Neural progenitor cell (in vitro differentiated cells): Measurements from ENCODE around the gene ANKRD31. TPM values are rescaled to one million over a fixed set of nuclear protein-coding genes. Genes with fewer than 3 reads are reported as not detected.

Experiments
- DNase-seq: peaks from one replicate; pipeline ENCODE4 v3.0.0-alpha.2; 2016; ENCODE audit warnings: low spot score
- H2AFZ ChIP-seq: fragments of 200-600 bp; sonication (generic); replicated peaks from 2 replicates; pipeline ENCODE4 v1.6.1; 2016; ENCODE audit warnings: antibody characterized with exemption
- H3F3A ChIP-seq: fragments of 200-600 bp; sonication (generic); 2 replicates; pipeline ENCODE4 v1.6.1; 2016; ENCODE audit warnings: antibody characterized with exemption, low read depth
- H3K27ac ChIP-seq: fragments of 200-600 bp; sonication (generic); 2 replicates; pipeline ENCODE4 v1.5.1; 2016; ENCODE audit warnings: mild to moderate bottlenecking
- H3K27me3 ChIP-seq: fragments of 200-600 bp; sonication (generic); 2 replicates; pipeline ENCODE4 v1.6.1; 2016; ENCODE audit warnings: mild to moderate bottlenecking, moderate library complexity
- H3K36me3 ChIP-seq: fragments of 200-600 bp; sonication (generic); 2 replicates; pipeline ENCODE4 v1.5.1; 2016
- H3K4me1 ChIP-seq: fragments of 200-600 bp; sonication (generic); 2 replicates; pipeline ENCODE4 v1.6.1; 2016; ENCODE audit warnings: mixed run types
- H3K4me2 ChIP-seq: fragments of 200-600 bp; sonication (generic); 2 replicates; pipeline ENCODE4 v1.6.1; 2016
- H3K4me3 ChIP-seq: fragments of 200-600 bp; sonication (generic); 2 replicates; pipeline ENCODE4 v1.5.1; 2016
- H3K79me2 ChIP-seq: fragments of 200-600 bp; sonication (generic); 2 replicates; pipeline ENCODE4 v1.6.1; 2016; ENCODE audit warnings: low read depth
- H3K9ac ChIP-seq: fragments of 200-600 bp; sonication (generic); 2 replicates; pipeline ENCODE4 v1.6.1; 2016
- H3K9me3 ChIP-seq: fragments of 200-600 bp; sonication (generic); 2 replicates; pipeline ENCODE4 v1.5.1; 2016; ENCODE audit warnings: low read depth
- H4K20me1 ChIP-seq: fragments of 200-600 bp; sonication (generic); 2 replicates; pipeline ENCODE4 v1.6.1; 2016; ENCODE audit warnings: low read depth
- H3K27ac Mint-ChIP-seq: 3 replicates; pipeline ENCODE4 v1.8.0; 2021; ENCODE audit warnings: mixed read lengths
- H3K27me3 Mint-ChIP-seq: 2 replicates; pipeline ENCODE4 v1.8.0; 2022; ENCODE audit warnings: low read depth, mild to moderate bottlenecking, inconsistent platforms, moderate library complexity, mixed read lengths; ENCODE audit not compliant: insufficient read depth
- H3K36me3 Mint-ChIP-seq: 3 replicates; pipeline ENCODE4 v1.8.0; 2021; ENCODE audit warnings: mixed read lengths
- H3K4me1 Mint-ChIP-seq: 3 replicates; pipeline ENCODE4 v1.8.0; 2021; ENCODE audit warnings: mixed read lengths
- H3K4me3 Mint-ChIP-seq: 3 replicates; pipeline ENCODE4 v1.8.0; 2021; ENCODE audit warnings: mild to moderate bottlenecking, moderate library complexity, mixed read lengths
- H3K9me3 Mint-ChIP-seq: 3 replicates; pipeline ENCODE4 v1.8.0; 2020; ENCODE audit warnings: mixed read lengths
- EZH2 ChIP-seq: fragments of 200-600 bp; sonication (generic); IDR thresholded peaks from 2 replicates; pipeline ENCODE4 v1.6.1; 2017; ENCODE audit warnings: antibody characterized with exemption, mild to moderate bottlenecking, moderate library complexity
- EZH2phosphoT487 ChIP-seq: fragments of 200-600 bp; sonication (generic); IDR thresholded peaks from 2 replicates; pipeline ENCODE4 v1.6.1; 2017; ENCODE audit warnings: antibody characterized with exemption
- total RNA-seq: library from RNA; depleted of rRNA; stranded (reverse); fragments of >200 nt; gene quantifications from 2 replicates; pipeline ENCODE4 v1.2.3, GENCODE V29; 2015; ENCODE audit warnings: low replicate concordance
- TF ChIP-seq, protein P1 (sequence below): fragments of 200-600 bp; sonication (generic); IDR thresholded peaks from 2 replicates; pipeline ENCODE4 v1.5.1; 2017; ENCODE audit warnings: antibody characterized with exemption, mild to moderate bottlenecking

The ANKRD31 gene
- total RNA-seq, 1 donor from 2014 or later, result 0.75 TPM

DNA sequence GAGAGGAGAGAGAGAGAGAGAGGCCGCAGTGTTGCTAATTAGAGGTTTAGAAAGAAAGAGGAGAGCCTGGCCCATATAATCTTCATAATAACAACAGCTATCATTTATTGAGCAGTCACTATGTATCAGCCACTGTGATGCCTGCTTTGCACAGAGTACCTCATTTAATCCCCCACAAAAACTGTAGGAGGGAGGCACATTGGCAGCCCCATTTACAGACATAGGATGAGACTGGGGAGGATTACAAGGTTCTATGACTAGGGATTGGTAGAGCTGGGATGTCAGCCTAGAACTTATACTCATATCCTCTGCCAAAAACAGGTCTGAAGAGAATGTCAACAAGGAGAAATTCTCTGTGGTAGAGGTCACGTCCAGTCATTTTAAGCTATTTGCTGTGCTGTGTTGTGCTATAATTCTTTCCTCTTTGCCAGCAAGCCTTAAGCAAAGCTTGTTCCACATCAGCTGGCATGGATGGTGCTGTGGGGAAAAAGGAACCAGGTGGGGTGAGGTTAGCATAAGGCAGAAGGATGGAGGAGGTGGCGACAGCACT, 177.6 kb downstream of the ANKRD31 start:
- H3K9me3 ChIP-seq, result no peaks in the 10 kb centered on the region
- H3F3A ChIP-seq, result peaks cover 19% of the 10 kb centered on the region
- H3K9ac ChIP-seq, result no peak overlapping the region
- TF ChIP-seq EZH2phosphoT487, result no peak
- H3K4me1 Mint-ChIP-seq, result peaks cover 28% of the 10 kb centered on the region
- H3K27ac ChIP-seq, result no peak overlapping the region
- H3K9me3 Mint-ChIP-seq, result no peaks in the 10 kb centered on the region
- peaks cover 10% of the 10 kb centered on the region for H3K4me1 ChIP-seq
- DNase-seq, result no peak
- no peak overlapping the region for H3K27ac Mint-ChIP-seq
- H3K79me2 ChIP-seq, result no peaks in the 10 kb centered on the region
- peaks cover 12% of the 10 kb centered on the region for H3K27me3 ChIP-seq
- H3K36me3 ChIP-seq, result no peaks in the 10 kb centered on the region
- H3K36me3 Mint-ChIP-seq, result no peaks in the 10 kb centered on the region
- no peaks in the 10 kb centered on the region for H4K20me1 ChIP-seq
- peaks cover 8% of the 10 kb centered on the region for H3K27me3 Mint-ChIP-seq
- no peak overlapping the region for H2AFZ ChIP-seq
- no peak overlapping the region for H3K4me3 ChIP-seq
- H3K4me2 ChIP-seq, result no peak overlapping the region
- H3K4me3 Mint-ChIP-seq, result no peak overlapping the region

- H3K9ac ChIP-seq, result no peak overlapping the region
- peaks cover 27% of the 10 kb centered on the region for H3K27me3 ChIP-seq
- H3K4me2 ChIP-seq, result no peak overlapping the region
- no peaks in the 10 kb centered on the region for H3K79me2 ChIP-seq
- peak overlapping the region; percentile 16 for H2AFZ ChIP-seq
- no peak for DNase-seq
- no peaks in the 10 kb centered on the region for H3K9me3 ChIP-seq
- peaks cover 29% of the 10 kb centered on the region for H3F3A ChIP-seq
- no peak overlapping the region for H3K4me3 Mint-ChIP-seq
- H3K27me3 Mint-ChIP-seq, result peaks cover 8% of the 10 kb centered on the region
- H3K36me3 Mint-ChIP-seq, result no peaks in the 10 kb centered on the region
- H3K4me1 ChIP-seq, result peaks cover 10% of the 10 kb centered on the region
- no peaks in the 10 kb centered on the region for H4K20me1 ChIP-seq
- H3K9me3 Mint-ChIP-seq, result no peaks in the 10 kb centered on the region
- H3K4me3 ChIP-seq, result no peak overlapping the region
- H3K27ac ChIP-seq, result no peak overlapping the region
- H3K36me3 ChIP-seq, result no peaks in the 10 kb centered on the region
- peaks cover 22% of the 10 kb centered on the region for H3K4me1 Mint-ChIP-seq
- no peak overlapping the region for H3K27ac Mint-ChIP-seq
- TF ChIP-seq, protein P1, sequence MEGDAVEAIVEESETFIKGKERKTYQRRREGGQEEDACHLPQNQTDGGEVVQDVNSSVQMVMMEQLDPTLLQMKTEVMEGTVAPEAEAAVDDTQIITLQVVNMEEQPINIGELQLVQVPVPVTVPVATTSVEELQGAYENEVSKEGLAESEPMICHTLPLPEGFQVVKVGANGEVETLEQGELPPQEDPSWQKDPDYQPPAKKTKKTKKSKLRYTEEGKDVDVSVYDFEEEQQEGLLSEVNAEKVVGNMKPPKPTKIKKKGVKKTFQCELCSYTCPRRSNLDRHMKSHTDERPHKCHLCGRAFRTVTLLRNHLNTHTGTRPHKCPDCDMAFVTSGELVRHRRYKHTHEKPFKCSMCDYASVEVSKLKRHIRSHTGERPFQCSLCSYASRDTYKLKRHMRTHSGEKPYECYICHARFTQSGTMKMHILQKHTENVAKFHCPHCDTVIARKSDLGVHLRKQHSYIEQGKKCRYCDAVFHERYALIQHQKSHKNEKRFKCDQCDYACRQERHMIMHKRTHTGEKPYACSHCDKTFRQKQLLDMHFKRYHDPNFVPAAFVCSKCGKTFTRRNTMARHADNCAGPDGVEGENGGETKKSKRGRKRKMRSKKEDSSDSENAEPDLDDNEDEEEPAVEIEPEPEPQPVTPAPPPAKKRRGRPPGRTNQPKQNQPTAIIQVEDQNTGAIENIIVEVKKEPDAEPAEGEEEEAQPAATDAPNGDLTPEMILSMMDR, result no peak
- TF ChIP-seq EZH2phosphoT487 (no peak), EZH2 (no peak)
These were observed 179.1 kb downstream of the ANKRD31 start for GRCh38 chr5:75057561-75057960.

GRCh38 chr5:75055727-75056144, 180.9 kb downstream of the ANKRD31 start:
- Histone ChIP-seq H3K36me3 (no peaks in the 10 kb centered on the region), H3F3A (peaks cover 29% of the 10 kb centered on the region), H3K27me3 (peaks cover 46% of the 10 kb centered on the region), H3K4me1 (peaks cover 15% of the 10 kb centered on the region), H3K4me3 (no peak overlapping the region), H2AFZ (no peak overlapping the region), H3K27ac (no peak overlapping the region), H3K79me2 (no peaks in the 10 kb centered on the region), H3K9ac (no peak overlapping the region), H3K9me3 (no peaks in the 10 kb centered on the region), H4K20me1 (peaks cover 7% of the 10 kb centered on the region), H3K4me2 (no peak overlapping the region)
- H3K27ac Mint-ChIP-seq, result no peak overlapping the region
- H3K36me3 Mint-ChIP-seq, result no peaks in the 10 kb centered on the region
- H3K9me3 Mint-ChIP-seq, result no peaks in the 10 kb centered on the region
- DNase-seq, result peak; percentile 41
- no peak for TF ChIP-seq EZH2
- TF ChIP-seq EZH2phosphoT487, result no peak
- TF ChIP-seq, protein P1, result no peak
- H3K4me1 Mint-ChIP-seq, result peaks cover 32% of the 10 kb centered on the region
- H3K27me3 Mint-ChIP-seq, result peaks cover 15% of the 10 kb centered on the region
- peak overlapping the region; percentile 54 for H3K4me3 Mint-ChIP-seq

- H3K79me2 ChIP-seq, result no peaks in the 10 kb centered on the region
- peaks cover 15% of the 10 kb centered on the region for H3K4me1 ChIP-seq
- no peak overlapping the region for H3K27ac Mint-ChIP-seq
- peaks cover 29% of the 10 kb centered on the region for H3F3A ChIP-seq
- peak overlapping the region; percentile 84 for H3K4me2 ChIP-seq
- peaks cover 39% of the 10 kb centered on the region for H3K4me1 Mint-ChIP-seq
- H3K27ac ChIP-seq, result no peak overlapping the region
- no peaks in the 10 kb centered on the region for H3K9me3 ChIP-seq
- peak overlapping the region; percentile 75 for H3K4me3 ChIP-seq
- peaks cover 15% of the 10 kb centered on the region for H3K27me3 Mint-ChIP-seq
- peaks cover 7% of the 10 kb centered on the region for H4K20me1 ChIP-seq
- H3K9me3 Mint-ChIP-seq, result no peaks in the 10 kb centered on the region
- peak; percentile 72 for DNase-seq
- no peaks in the 10 kb centered on the region for H3K36me3 Mint-ChIP-seq
- H3K36me3 ChIP-seq, result no peaks in the 10 kb centered on the region
- TF ChIP-seq EZH2phosphoT487 (no peak), EZH2 (no peak)
- TF ChIP-seq, protein P1, result no peak
- H3K9ac ChIP-seq, result no peak overlapping the region
- peak overlapping the region; percentile 93 for H2AFZ ChIP-seq
- H3K27me3 ChIP-seq, result peaks cover 52% of the 10 kb centered on the region
- H3K4me3 Mint-ChIP-seq, result peak overlapping the region; percentile 91
These were observed 182.3 kb downstream of the ANKRD31 start for GRCh38 chr5:75054134-75054930.
